Measurements from ENCODE around the gene MAL.

Gene MAL

DNA sequence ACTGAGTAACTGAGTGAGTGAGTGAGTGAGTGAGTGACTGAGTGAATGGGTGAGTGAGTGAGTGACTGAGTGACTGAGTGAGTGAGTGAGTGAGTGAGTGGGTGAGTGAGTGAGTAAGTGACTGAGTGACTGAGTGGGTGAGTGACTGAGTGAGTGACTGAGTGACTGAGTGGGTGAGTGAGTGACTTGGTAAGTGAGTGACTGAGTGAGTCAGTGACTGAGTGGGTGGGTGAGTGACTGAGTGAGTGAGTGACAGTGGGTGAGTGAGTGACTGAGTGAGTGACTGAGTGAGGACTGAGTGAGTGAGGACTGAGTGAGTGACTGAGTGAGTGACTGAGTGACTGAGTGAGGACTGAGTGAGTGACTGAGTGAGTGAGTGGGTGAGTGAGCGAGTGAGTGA, 13.9 kb downstream of the MAL start:
- no peak for TF ChIP-seq SPI1 (IDR thresholded peaks at IDR 0.05; ENCODE audit: borderline replicate concordance, low read depth)
- TF ChIP-seq, protein P1, sequence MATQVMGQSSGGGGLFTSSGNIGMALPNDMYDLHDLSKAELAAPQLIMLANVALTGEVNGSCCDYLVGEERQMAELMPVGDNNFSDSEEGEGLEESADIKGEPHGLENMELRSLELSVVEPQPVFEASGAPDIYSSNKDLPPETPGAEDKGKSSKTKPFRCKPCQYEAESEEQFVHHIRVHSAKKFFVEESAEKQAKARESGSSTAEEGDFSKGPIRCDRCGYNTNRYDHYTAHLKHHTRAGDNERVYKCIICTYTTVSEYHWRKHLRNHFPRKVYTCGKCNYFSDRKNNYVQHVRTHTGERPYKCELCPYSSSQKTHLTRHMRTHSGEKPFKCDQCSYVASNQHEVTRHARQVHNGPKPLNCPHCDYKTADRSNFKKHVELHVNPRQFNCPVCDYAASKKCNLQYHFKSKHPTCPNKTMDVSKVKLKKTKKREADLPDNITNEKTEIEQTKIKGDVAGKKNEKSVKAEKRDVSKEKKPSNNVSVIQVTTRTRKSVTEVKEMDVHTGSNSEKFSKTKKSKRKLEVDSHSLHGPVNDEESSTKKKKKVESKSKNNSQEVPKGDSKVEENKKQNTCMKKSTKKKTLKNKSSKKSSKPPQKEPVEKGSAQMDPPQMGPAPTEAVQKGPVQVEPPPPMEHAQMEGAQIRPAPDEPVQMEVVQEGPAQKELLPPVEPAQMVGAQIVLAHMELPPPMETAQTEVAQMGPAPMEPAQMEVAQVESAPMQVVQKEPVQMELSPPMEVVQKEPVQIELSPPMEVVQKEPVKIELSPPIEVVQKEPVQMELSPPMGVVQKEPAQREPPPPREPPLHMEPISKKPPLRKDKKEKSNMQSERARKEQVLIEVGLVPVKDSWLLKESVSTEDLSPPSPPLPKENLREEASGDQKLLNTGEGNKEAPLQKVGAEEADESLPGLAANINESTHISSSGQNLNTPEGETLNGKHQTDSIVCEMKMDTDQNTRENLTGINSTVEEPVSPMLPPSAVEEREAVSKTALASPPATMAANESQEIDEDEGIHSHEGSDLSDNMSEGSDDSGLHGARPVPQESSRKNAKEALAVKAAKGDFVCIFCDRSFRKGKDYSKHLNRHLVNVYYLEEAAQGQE (IDR thresholded peaks at IDR 0.05; ENCODE audit: insufficient replicate concordance, low read depth): no peak
- TF ChIP-seq, protein P2, sequence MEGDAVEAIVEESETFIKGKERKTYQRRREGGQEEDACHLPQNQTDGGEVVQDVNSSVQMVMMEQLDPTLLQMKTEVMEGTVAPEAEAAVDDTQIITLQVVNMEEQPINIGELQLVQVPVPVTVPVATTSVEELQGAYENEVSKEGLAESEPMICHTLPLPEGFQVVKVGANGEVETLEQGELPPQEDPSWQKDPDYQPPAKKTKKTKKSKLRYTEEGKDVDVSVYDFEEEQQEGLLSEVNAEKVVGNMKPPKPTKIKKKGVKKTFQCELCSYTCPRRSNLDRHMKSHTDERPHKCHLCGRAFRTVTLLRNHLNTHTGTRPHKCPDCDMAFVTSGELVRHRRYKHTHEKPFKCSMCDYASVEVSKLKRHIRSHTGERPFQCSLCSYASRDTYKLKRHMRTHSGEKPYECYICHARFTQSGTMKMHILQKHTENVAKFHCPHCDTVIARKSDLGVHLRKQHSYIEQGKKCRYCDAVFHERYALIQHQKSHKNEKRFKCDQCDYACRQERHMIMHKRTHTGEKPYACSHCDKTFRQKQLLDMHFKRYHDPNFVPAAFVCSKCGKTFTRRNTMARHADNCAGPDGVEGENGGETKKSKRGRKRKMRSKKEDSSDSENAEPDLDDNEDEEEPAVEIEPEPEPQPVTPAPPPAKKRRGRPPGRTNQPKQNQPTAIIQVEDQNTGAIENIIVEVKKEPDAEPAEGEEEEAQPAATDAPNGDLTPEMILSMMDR (IDR thresholded peaks at IDR 0.05; ENCODE audit: insufficient read depth, low read length): no peak
- no peak overlapping the region for H3K27ac ChIP-seq (replicated peaks)

GRCh38 chr2:95039978-95040377, 14.5 kb downstream of the MAL start:
- Histone ChIP-seq H3K4me3 (replicated peaks; ENCODE audit: insufficient read depth, low read length) (no peak overlapping the region), H3K27me3 (ENCODE audit: insufficient read depth, poor library complexity, severe bottlenecking) (peaks cover 8% of the 10 kb centered on the region), H3K27ac (replicated peaks) (no peak overlapping the region)
- TF ChIP-seq POLR2AphosphoS5 (IDR thresholded peaks at IDR 0.05; ENCODE audit: low read depth): no peak
- TF ChIP-seq SPI1 (IDR thresholded peaks at IDR 0.05; ENCODE audit: borderline replicate concordance, low read depth): no peak
- TF ChIP-seq, protein P1 (IDR thresholded peaks at IDR 0.05; ENCODE audit: insufficient replicate concordance, low read depth): no peak
- DNase-seq (ENCODE audit: low read depth in 1 of 2, low spot score in 1 of 2): no peak

More for the DNA sequence above, 13.9 kb downstream of the MAL start:
- no peak for DNase-seq (ENCODE audit: low read depth in 1 of 2, low spot score in 1 of 2)
- peaks cover 8% of the 10 kb centered on the region for H3K27me3 ChIP-seq (ENCODE audit: insufficient read depth, poor library complexity, severe bottlenecking)
- H3K4me3 ChIP-seq (replicated peaks; ENCODE audit: insufficient read depth, low read length): no peak overlapping the region

GRCh38 chr2:95040426-95040825, 14.9 kb downstream of the MAL start:
- TF ChIP-seq, protein P2 (IDR thresholded peaks at IDR 0.05; ENCODE audit: insufficient read depth, low read length): no peak
- TF ChIP-seq POLR2AphosphoS5 (IDR thresholded peaks at IDR 0.05; ENCODE audit: low read depth) (no peak), GABPA (IDR thresholded peaks at IDR 0.05; ENCODE audit: low read depth) (no peak)
- TF ChIP-seq, protein P1 (IDR thresholded peaks at IDR 0.05; ENCODE audit: insufficient replicate concordance, low read depth): no peak
- H3K27me3 ChIP-seq (ENCODE audit: insufficient read depth, poor library complexity, severe bottlenecking): peaks cover 8% of the 10 kb centered on the region
- H3K27ac ChIP-seq (replicated peaks): no peak overlapping the region
- no peak for DNase-seq (ENCODE audit: low read depth in 1 of 2, low spot score in 1 of 2)
- no peak overlapping the region for H3K4me3 ChIP-seq (replicated peaks; ENCODE audit: insufficient read depth, low read length)

All from HL-60 (cell line).